H1 (cell line): ENCODE measurements around the gene DCTPP1. TPM values are rescaled to one million over a fixed set of nuclear protein-coding genes. Genes with fewer than 3 reads are reported as not detected.

Experiments used
- CTCF ChIA-PET: fragments of 300-600 bp; sonication (Branson Sonifier 250); formaldehyde crosslinking; loops from one replicate; lab custom pipeline; 2021; ENCODE audit not compliant: partially characterized antibody; lab: Charles Lee
- POLR2A ChIA-PET: fragments of 300-600 bp; sonication (Branson Sonifier 250); formaldehyde crosslinking; loops from one replicate; lab custom pipeline; 2021; ENCODE audit warnings: inconsistent platforms; ENCODE audit not compliant: partially characterized antibody; lab: Charles Lee
- DNase-seq, 2 experiments: peaks; one replicate each; pipeline versions ENCODE4 v3.0.0 to v3.0.0-alpha.2; 2010 to 2022; ENCODE audit warnings: low spot score in 2 of 2, low read depth in 1 of 2, mixed read lengths in 1 of 2
- FAIRE-seq: peaks from 2 replicates; lab custom pipeline; 2011; peaks lifted over from hg19 to GRCh38; lab: Jason Lieb, UNC
- H2AFZ ChIP-seq: 2 replicates; pipeline ENCODE4 v1.8.1; 2012; ENCODE audit warnings: low read length, inconsistent platforms
- H2AK5ac ChIP-seq: 2 replicates; pipeline ENCODE4 v1.6.1; 2013; ENCODE audit warnings: low read depth, low read length
- H2BK120ac ChIP-seq: replicated peaks from 2 replicates; pipeline ENCODE3; 2013; ENCODE audit warnings: low read depth, low read length, inconsistent platforms
- H2BK12ac ChIP-seq: 2 replicates; pipeline ENCODE4 v1.6.1; 2013; ENCODE audit warnings: low read depth, low read length
- H2BK15ac ChIP-seq: 2 replicates; pipeline ENCODE4 v1.6.1; 2013; ENCODE audit warnings: low read length
- H2BK20ac ChIP-seq: 2 replicates; pipeline ENCODE4 v1.6.1; 2013; ENCODE audit warnings: low read length
- H2BK5ac ChIP-seq: 2 replicates; pipeline ENCODE4 v1.6.1; 2013; ENCODE audit warnings: low read depth, low read length
- H3K14ac ChIP-seq: 2 replicates; pipeline ENCODE4 v1.6.1; 2013; ENCODE audit warnings: inconsistent platforms; ENCODE audit not compliant: insufficient read length
- H3K18ac ChIP-seq: 2 replicates; pipeline ENCODE4 v1.6.1; 2013; ENCODE audit warnings: low read length; ENCODE audit errors: extremely low read depth
- H3K23ac ChIP-seq: 2 replicates; pipeline ENCODE4 v1.6.1; 2013; ENCODE audit warnings: inconsistent platforms; ENCODE audit not compliant: insufficient read length
- H3K23me2 ChIP-seq: 2 replicates; pipeline ENCODE4 v1.6.1; 2013; ENCODE audit warnings: low read depth, low read length
- H3K27ac ChIP-seq: 2 replicates; pipeline ENCODE4 v1.6.1; 2011; ENCODE audit warnings: low read depth, low read length, inconsistent platforms
- H3K27me3 ChIP-seq, 4 experiments: replicated peaks in 1 of 4; 1 replicate in 1 of 4; 2 replicates in 3 of 4; pipeline versions ENCODE4 v1.6.1 to v1.8.1; 2011 to 2013; ENCODE audit warnings: low read length in 3 of 4, mild to moderate bottlenecking in 3 of 4, inconsistent platforms in 2 of 4, mixed read lengths in 2 of 4, moderate library complexity in 1 of 4; ENCODE audit not compliant: control insufficient read depth in 3 of 4, insufficient read depth in 3 of 4; ENCODE audit errors: extremely low read depth in 1 of 4
- H3K36me3 ChIP-seq, 4 experiments: 2 replicates each; pipeline versions ENCODE4 v1.6.1 to v1.8.1; 2011 to 2013; ENCODE audit warnings: mild to moderate bottlenecking in 4 of 4, low read length in 3 of 4, moderate library complexity in 2 of 4, control low read depth in 1 of 4, inconsistent platforms in 1 of 4; ENCODE audit not compliant: insufficient read depth in 4 of 4, control insufficient read depth in 2 of 4
- H3K4ac ChIP-seq: replicated peaks from 2 replicates; pipeline ENCODE3; 2013; ENCODE audit warnings: low read length, low read depth, mixed read lengths, inconsistent platforms; ENCODE audit not compliant: insufficient read length
- H3K4me1 ChIP-seq, 4 experiments: replicated peaks in 1 of 4; 1 replicate in 1 of 4; 2 replicates in 3 of 4; pipeline versions ENCODE4 v1.6.1 to v1.8.1; 2011 to 2013; ENCODE audit warnings: low read length in 3 of 4, inconsistent platforms in 2 of 4, mixed read lengths in 1 of 4; ENCODE audit not compliant: insufficient read depth in 4 of 4, control insufficient read depth in 3 of 4
- H3K4me2 ChIP-seq, 2 experiments: 2 replicates each; pipeline versions ENCODE4 v1.6.1 to v1.8.1; 2011 to 2013; ENCODE audit warnings: low read depth in 2 of 2, low read length in 2 of 2, control low read depth in 1 of 2, inconsistent platforms in 1 of 2, mild to moderate bottlenecking in 1 of 2; ENCODE audit not compliant: insufficient read depth in 1 of 2
- H3K4me3 ChIP-seq, 4 experiments: fragments of 200-600, 300-600 bp in 1 of 4; sonication (generic), shearing (Covaris generic), sonication (Bioruptor Twin) in 1 of 4; 2 replicates each; pipeline versions ENCODE4 v1.5.1 to v1.8.1; 2011 to 2016; ENCODE audit warnings: low read length in 4 of 4, low read depth in 3 of 4, control low read depth in 2 of 4, inconsistent platforms in 2 of 4, mild to moderate bottlenecking in 2 of 4, mixed read lengths in 1 of 4, moderate library complexity in 1 of 4; ENCODE audit not compliant: insufficient read depth in 2 of 4; ENCODE audit errors: extremely low read depth in 1 of 4
- H3K56ac ChIP-seq: replicated peaks from 2 replicates; pipeline ENCODE3; 2013; ENCODE audit warnings: low read depth, mild to moderate bottlenecking, mixed read lengths, low read length, inconsistent platforms; ENCODE audit not compliant: insufficient read length
- H3K79me1 ChIP-seq: 2 replicates; pipeline ENCODE4 v1.6.1; 2013; ENCODE audit warnings: low read depth, low read length, control low read depth
- H3K79me2 ChIP-seq, 2 experiments: 2 replicates each; pipeline versions ENCODE4 v1.6.1 to v1.8.1; 2012 to 2013; ENCODE audit warnings: low read length in 2 of 2, mild to moderate bottlenecking in 2 of 2, inconsistent platforms in 1 of 2; ENCODE audit not compliant: insufficient read depth in 2 of 2, control insufficient read depth in 1 of 2
- H3K9ac ChIP-seq, 4 experiments: replicated peaks in 1 of 4; 1 replicate in 1 of 4; 2 replicates in 3 of 4; pipeline versions ENCODE4 v1.6.1 to v1.8.1; 2011 to 2013; ENCODE audit warnings: low read depth in 3 of 4, low read length in 3 of 4, control low read depth in 2 of 4, mild to moderate bottlenecking in 2 of 4, moderate library complexity in 2 of 4, inconsistent platforms in 1 of 4; ENCODE audit errors: extremely low read depth in 1 of 4
- H3K9me3 ChIP-seq, 2 experiments: 2 replicates each; pipeline versions ENCODE4 v1.6.1 to v1.8.1; 2012 to 2013; ENCODE audit warnings: mild to moderate bottlenecking in 2 of 2, moderate library complexity in 2 of 2, control low read depth in 1 of 2, inconsistent platforms in 1 of 2, low read depth in 1 of 2, low read length in 1 of 2, mixed read lengths in 1 of 2; ENCODE audit not compliant: insufficient read depth in 2 of 2
- H4K20me1 ChIP-seq, 2 experiments: replicated peaks in 1 of 2; 2 replicates each; pipeline versions ENCODE3 to v1.8.1; 2011 to 2013; ENCODE audit warnings: inconsistent platforms in 2 of 2, low read length in 2 of 2, mild to moderate bottlenecking in 1 of 2; ENCODE audit not compliant: insufficient read depth in 2 of 2, control insufficient read depth in 1 of 2
- H4K5ac ChIP-seq: 2 replicates; pipeline ENCODE4 v1.6.1; 2013; ENCODE audit warnings: low read length, low read depth, mixed read lengths, inconsistent platforms; ENCODE audit not compliant: insufficient read length
- H4K8ac ChIP-seq: 2 replicates; pipeline ENCODE4 v1.8.0; 2013; ENCODE audit warnings: mild to moderate bottlenecking, moderate library complexity, low read length, inconsistent platforms; ENCODE audit not compliant: insufficient read depth; ENCODE audit errors: extremely low read depth
- H4K91ac ChIP-seq: replicated peaks from 2 replicates; pipeline ENCODE3; 2013; ENCODE audit warnings: low read length, mixed read lengths, inconsistent platforms; ENCODE audit not compliant: insufficient read length
- CBX5 ChIP-seq: fragments of 300-800, 300-1000 bp; sonication (generic); IDR thresholded peaks from 2 replicates; pipeline ENCODE4 v1.7.1; 2016; ENCODE audit warnings: antibody characterized with exemption, low read length, low read depth
- CTBP2 ChIP-seq: IDR thresholded peaks from 2 replicates; pipeline ENCODE4 v1.7.0; 2011; ENCODE audit warnings: borderline replicate concordance, mild to moderate bottlenecking, moderate library complexity, mixed read lengths, low read length; ENCODE audit not compliant: insufficient read depth, insufficient read length
- KDM4A ChIP-seq: IDR thresholded peaks from one replicate; pipeline ENCODE4 v1.7.1; 2012; ENCODE audit warnings: low read depth, mild to moderate bottlenecking, moderate library complexity, low read length, inconsistent platforms; ENCODE audit not compliant: severe bottlenecking
- POU5F1 ChIP-seq: IDR thresholded peaks from 2 replicates; pipeline ENCODE4 v1.6.1; 2011; ENCODE audit warnings: low read depth, mild to moderate bottlenecking, low read length, moderate library complexity
- SIRT6 ChIP-seq: IDR thresholded peaks from one replicate; pipeline ENCODE4 v1.7.1; 2012; ENCODE audit warnings: low read length, inconsistent platforms
- SP4 ChIP-seq: IDR thresholded peaks from 2 replicates; pipeline ENCODE4 v1.6.1; 2012; ENCODE audit warnings: low read length, inconsistent platforms
- TCF12 ChIP-seq: IDR thresholded peaks from 2 replicates; pipeline ENCODE4 v1.6.1; 2011; ENCODE audit warnings: low read depth, mild to moderate bottlenecking, low read length
- WGBS, 2 experiments: shearing (Covaris generic) in 1 of 2; methylation state at CpG; one replicate each; pipeline versions ENCODE4 v1.1.6 to v1.1.7; 2013 to 2015; ENCODE audit warnings: low lambda C conversion rate in 2 of 2, mixed read lengths in 2 of 2, inconsistent platforms in 1 of 2, low coverage in 1 of 2, missing lambda C conversion rate in 1 of 2; ENCODE audit not compliant: insufficient replicate concordance in 2 of 2, insufficient coverage in 1 of 2, insufficient read length in 1 of 2; ENCODE audit errors: extremely low coverage in 1 of 2, missing lambda C conversion rate in 1 of 2; 5-methylcytosine and 5-hydroxymethylcytosine counted together
- polyA plus RNA-seq, 7 experiments: library from polyadenylated mRNA; depleted of rRNA in 3 of 7; stranded (reverse) in 5 of 7; unstranded in 2 of 7; fragments of >200 nt in 5 of 7; fragments of 200-250 nt in 2 of 7; gene quantifications; 1 replicate in 5 of 7; 2 replicates in 1 of 7; 4 replicates in 1 of 7; pipeline versions ENCODE4 v1.2.1 to v1.2.3, GENCODE V29; 2011 to 2013; ENCODE audit warnings: missing spikeins in 2 of 7, mixed read lengths in 2 of 7
- total RNA-seq: library from RNA; stranded (reverse); fragmentation: NEBNext Ultra II Directional; extraction: Animal tissue kit (Norgen Biotek cat#: 25700); gene quantifications from 2 replicates; pipeline ENCODE4 v1.2.1, GENCODE V29; 2021

DCTPP1 gene
- total and polyA plus RNA-seq, 2 of the 8 experiments (the other 6 are each of a cell fraction or from before 2014, with no cell fraction given) = 94.5 to 103 TPM

DNA sequence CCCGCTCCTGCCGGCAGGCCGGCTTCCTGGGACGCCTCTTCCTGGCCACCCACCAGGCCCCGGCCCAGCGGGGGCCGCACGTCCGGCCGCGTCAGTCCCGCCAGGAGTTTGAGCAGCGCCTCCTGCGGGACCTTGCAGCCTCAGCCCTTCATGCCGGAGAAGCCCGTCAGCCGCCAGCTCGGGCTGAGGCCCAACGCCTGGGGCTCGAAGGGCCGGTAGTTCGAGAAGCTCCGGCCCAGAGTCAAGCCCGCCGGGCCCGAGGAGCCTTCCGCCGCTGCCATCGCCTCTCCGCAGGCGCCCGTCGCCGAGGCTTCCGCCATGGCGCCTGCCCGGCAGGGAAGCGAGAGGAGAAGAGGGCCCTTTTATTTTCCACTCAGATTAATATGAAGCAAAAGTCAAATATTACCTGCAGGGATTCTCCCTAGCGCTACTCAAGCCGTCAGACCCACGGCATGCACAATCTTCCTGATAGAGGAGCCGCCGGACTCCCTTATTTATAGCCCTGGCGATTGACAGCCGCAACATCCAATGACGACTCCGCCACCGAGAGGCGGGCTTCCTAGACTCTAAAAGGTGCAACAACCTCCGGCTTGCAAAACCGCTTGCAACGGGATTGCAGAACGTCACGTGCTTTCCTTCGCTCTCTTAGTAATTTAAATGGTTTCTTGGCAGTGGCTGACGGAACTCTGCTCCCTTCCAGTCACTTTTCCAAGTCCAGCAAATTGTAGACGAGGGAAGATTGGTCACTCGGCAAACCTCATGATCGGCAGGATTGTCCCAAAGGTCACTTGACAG, 15.8 kb upstream of the DCTPP1 start, which contains the start of gene SEPHS2:
SEPHS2 (minus strand) TSS at position 467 of the 795 bp plus-strand sequence; CDS start at position 320, 147 bp downstream.
- 4% methylated on average over 59 of the region's 59 CpGs; no CpG with 5 or more reads in 1 of the 2 experiments for WGBS, 2 experiments
- Histone ChIP-seq H4K20me1 (peaks cover 0 to 3% of the 10 kb centered on the region in 2 experiments), H3K36me3 (peaks cover 0 to 13% (median 0%) of the 10 kb centered on the region in 4 experiments; a peak in 1 of 8 replicates), H3K23ac (no peak within 1 kb of the TSS), H3K18ac (peak within 1 kb of the TSS; percentile 78), H3K4me2 (peak within 1 kb of the TSS; percentile 80 to 89), H4K5ac (peak within 1 kb of the TSS; percentile 35), H3K4me1 (peaks cover 0 to 9% (median 6%) of the 10 kb centered on the region in 4 experiments; a peak in 5 of 7 replicates), H3K9me3 (no peaks in the 10 kb centered on the region), H2BK15ac (0 out of 2 replicates have a peak within 1 kb of the TSS, but pooled peaks have one; percentile 36), H3K14ac (no peak within 1 kb of the TSS), H2BK120ac (no peak within 1 kb of the TSS), H2BK5ac (peak within 1 kb of the TSS; percentile 52; the same call in 1 of the 2 replicates), H3K56ac (peak within 1 kb of the TSS; percentile 92), H3K23me2 (peaks cover 6% of the 10 kb centered on the region), H2BK12ac (peak within 1 kb of the TSS; percentile 45), H2AFZ (peak within 1 kb of the TSS; percentile 97), H3K27me3 (peaks cover 0 to 4% (median 1%) of the 10 kb centered on the region in 4 experiments; a peak in 1 of 7 replicates), H3K79me2 (peaks cover 0 to 12% of the 10 kb centered on the region in 2 experiments; a peak in 1 of 4 replicates), H2AK5ac (peak within 1 kb of the TSS; percentile 84; the same call in 1 of the 2 replicates), H4K91ac (peak within 1 kb of the TSS; percentile 63), H3K4ac (no peak within 1 kb of the TSS), H2BK20ac (no peak within 1 kb of the TSS), H3K4me3 (peak within 1 kb of the TSS; percentile 71 to 86 (median 78)), H4K8ac (peak within 1 kb of the TSS; percentile 90), H3K9ac (peak within 1 kb of the TSS in 3 of 4 experiments; percentile 60 to 77 (median 63); a peak in 6 of 7 replicates), H3K27ac (peak within 1 kb of the TSS; percentile 44; the same call in 1 of the 2 replicates), H3K79me1 (peaks cover 9% of the 10 kb centered on the region)
- no peak for FAIRE-seq
- ChIA-PET POLR2A (interaction anchor here (0.8 to 1.8 kb wide), 11 partner anchors 9 to 165 kb away, joined by 3 to 10 read pairs (median 4); partner anchors contain the start of genes CD2BP2, DCTPP1, ZNF688 and ZNF689), CTCF (interaction anchor here (0.6 to 3.3 kb wide), 2 partner anchors 150 to 170 kb away, joined by 3 to 18 read pairs; no protein-coding TSS in a partner anchor)
- peak; percentile 96 to 97 for DNase-seq
- TF ChIP-seq SIRT6 (no peak), TCF12 (no peak), SP4 (no peak), KDM4A (peak; percentile 86), POU5F1 (no peak), CTBP2 (no peak), CBX5 (no peak)
